Nephron (organoid): ENCODE results near the gene MCF2L2.

ENCODE experiments used
- H3K27ac Mint-ChIP-seq, 3 experiments: 2 replicates each; pipeline ENCODE4 v1.8.0; 2020; ENCODE audit warnings: mixed read lengths in 3 of 3, mild to moderate bottlenecking in 2 of 3, moderate library complexity in 1 of 3
- H3K27me3 Mint-ChIP-seq: 2 replicates; pipeline ENCODE4 v1.8.0; 2021; ENCODE audit warnings: low read depth, mild to moderate bottlenecking, moderate library complexity, mixed read lengths
- H3K36me3 Mint-ChIP-seq: 2 replicates; pipeline ENCODE4 v1.8.0; 2020; ENCODE audit warnings: low read depth, mixed read lengths
- H3K4me1 Mint-ChIP-seq: 2 replicates; pipeline ENCODE4 v1.8.0; 2020; ENCODE audit warnings: mixed read lengths
- H3K4me3 Mint-ChIP-seq, 3 experiments: 2 replicates each; pipeline ENCODE4 v1.8.0; 2020; ENCODE audit warnings: mild to moderate bottlenecking in 3 of 3, mixed read lengths in 3 of 3, moderate library complexity in 2 of 3
- H3K9me3 Mint-ChIP-seq: 2 replicates; pipeline ENCODE4 v1.8.0; 2020; ENCODE audit warnings: mixed read lengths
- CTCF ChIP-seq, 3 experiments: fragments of 200-600 bp; sonication (generic); IDR thresholded peaks; one replicate each; pipeline ENCODE4 v1.5.0; 2021; ENCODE audit warnings: antibody characterized with exemption in 3 of 3; ENCODE audit not compliant: unreplicated experiment in 3 of 3

MCF2L2 gene

DNA sequence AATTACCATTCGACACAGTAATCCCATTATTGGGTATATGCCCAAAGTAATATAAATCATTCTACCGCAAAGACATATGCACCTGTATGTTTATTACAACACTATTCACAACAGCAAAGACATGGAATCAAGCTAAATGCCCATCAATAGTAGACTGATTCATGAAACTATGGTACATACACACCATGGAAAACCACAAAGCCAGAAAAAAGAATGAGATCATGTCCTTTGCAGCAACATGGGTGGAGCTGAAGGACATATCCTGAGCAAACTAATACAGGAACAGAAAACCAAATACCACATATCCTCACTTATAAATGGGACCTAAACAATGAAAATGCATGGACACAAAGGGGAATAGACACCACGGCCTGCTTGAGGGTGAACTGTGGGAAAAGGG is 11.1 kb upstream of the MCF2L2 start:
- Mint-ChIP-seq H3K27me3 (peaks cover 14% of the 10 kb centered on the region), H3K9me3 (peaks cover 23% of the 10 kb centered on the region), H3K36me3 (no peaks in the 10 kb centered on the region), H3K4me3 (no peak overlapping the region), H3K27ac (no peak overlapping the region), H3K4me1 (peaks cover 7% of the 10 kb centered on the region)
- no peak for TF ChIP-seq CTCF (IDR thresholded peaks at IDR 0.05; ENCODE audit: unreplicated experiment in 3 of 3)

GRCh38 chr3:183438735-183439134 is 10.3 kb upstream of the MCF2L2 start:
- Mint-ChIP-seq H3K27me3 (peaks cover 19% of the 10 kb centered on the region), H3K36me3 (no peaks in the 10 kb centered on the region), H3K9me3 (peaks cover 21% of the 10 kb centered on the region), H3K27ac (no peak overlapping the region), H3K4me3 (no peak overlapping the region), H3K4me1 (peaks cover 13% of the 10 kb centered on the region)
- no peak for TF ChIP-seq CTCF (IDR thresholded peaks at IDR 0.05; ENCODE audit: unreplicated experiment in 3 of 3)

DNA sequence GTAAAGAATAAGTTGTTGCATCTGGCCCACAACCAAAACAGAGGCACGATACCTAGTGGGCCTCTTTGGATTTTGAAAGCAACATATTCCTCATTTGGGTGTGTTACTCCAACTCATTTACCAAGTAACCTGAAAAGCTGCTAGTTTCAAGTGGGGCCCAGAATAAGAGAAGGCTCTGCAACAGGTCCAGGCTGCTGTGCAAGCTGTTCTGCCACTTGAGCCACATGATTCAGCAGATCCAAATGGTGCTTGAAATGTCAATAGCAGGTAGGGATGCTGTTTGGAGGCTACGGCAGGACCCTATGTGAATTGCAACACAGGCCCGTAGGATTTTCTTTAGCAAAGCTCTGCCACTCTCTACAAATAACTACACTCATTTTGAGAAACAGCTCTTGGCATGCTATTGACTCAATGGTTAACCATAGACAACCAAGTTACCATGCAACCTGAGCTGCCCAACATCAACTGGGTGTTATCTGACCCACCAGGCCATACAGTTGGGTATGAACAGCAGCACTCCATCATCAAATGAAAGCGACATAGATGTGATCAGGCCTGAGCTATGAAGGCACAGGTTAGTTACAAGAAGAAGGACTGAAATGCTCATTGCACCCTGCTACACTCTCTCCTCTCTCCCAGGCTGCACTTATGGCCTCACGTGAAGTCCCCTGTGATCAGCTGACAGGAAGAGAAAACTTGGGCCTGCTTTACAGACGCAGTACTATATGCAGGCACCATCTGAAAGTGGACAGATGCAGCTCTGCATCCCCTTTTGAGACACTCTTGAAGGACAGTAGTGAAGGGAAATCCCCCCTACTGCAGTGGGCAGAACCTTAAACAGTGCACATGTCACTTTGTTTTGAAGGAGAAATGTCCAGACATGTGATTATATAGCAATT is 9.5 kb upstream of the MCF2L2 start:
- H3K27me3 Mint-ChIP-seq: peaks cover 21% of the 10 kb centered on the region
- TF ChIP-seq CTCF (IDR thresholded peaks at IDR 0.05; ENCODE audit: unreplicated experiment in 3 of 3): no peak
- no peak overlapping the region for H3K4me3 Mint-ChIP-seq
- H3K27ac Mint-ChIP-seq: no peak overlapping the region
- H3K4me1 Mint-ChIP-seq: peaks cover 13% of the 10 kb centered on the region
- H3K9me3 Mint-ChIP-seq: peaks cover 13% of the 10 kb centered on the region
- H3K36me3 Mint-ChIP-seq: no peaks in the 10 kb centered on the region

- no peaks in the 10 kb centered on the region for H3K36me3 Mint-ChIP-seq
- H3K27ac Mint-ChIP-seq: no peak overlapping the region
- H3K4me3 Mint-ChIP-seq: no peak overlapping the region
- TF ChIP-seq CTCF (IDR thresholded peaks at IDR 0.05; ENCODE audit: unreplicated experiment in 3 of 3): no peak
- H3K9me3 Mint-ChIP-seq: peaks cover 7% of the 10 kb centered on the region
- H3K27me3 Mint-ChIP-seq: peaks cover 30% of the 10 kb centered on the region
- peaks cover 13% of the 10 kb centered on the region for H3K4me1 Mint-ChIP-seq
These were observed 8.6 kb upstream of the MCF2L2 start for GRCh38 chr3:183437061-183437460.

- peaks cover 7% of the 10 kb centered on the region for H3K9me3 Mint-ChIP-seq
- H3K27ac Mint-ChIP-seq: no peak overlapping the region
- peaks cover 40% of the 10 kb centered on the region for H3K27me3 Mint-ChIP-seq
- TF ChIP-seq CTCF (IDR thresholded peaks at IDR 0.05; ENCODE audit: unreplicated experiment in 3 of 3): no peak
- H3K4me3 Mint-ChIP-seq: no peak overlapping the region
- no peaks in the 10 kb centered on the region for H3K36me3 Mint-ChIP-seq
- peaks cover 13% of the 10 kb centered on the region for H3K4me1 Mint-ChIP-seq
These were observed 7.2 kb upstream of the MCF2L2 start for GRCh38 chr3:183435661-183436060.

- TF ChIP-seq CTCF (IDR thresholded peaks at IDR 0.05; ENCODE audit: unreplicated experiment in 3 of 3): no peak
- Mint-ChIP-seq H3K27me3 (peaks cover 47% of the 10 kb centered on the region), H3K27ac (no peak overlapping the region), H3K4me3 (no peak overlapping the region), H3K36me3 (no peaks in the 10 kb centered on the region), H3K4me1 (peaks cover 13% of the 10 kb centered on the region), H3K9me3 (peaks cover 3% of the 10 kb centered on the region)
These were observed 6.6 kb upstream of the MCF2L2 start for GRCh38 chr3:183434992-183435391.
